Right lung (tissue), 5 donors: ENCODE data around the gene LIX1L. TPM values are rescaled to one million over a fixed set of nuclear protein-coding genes. Genes with fewer than 3 reads are reported as not detected.

ENCODE experiments used
- DNase-seq, 2 donors: peaks; one replicate each; pipeline ENCODE4 v3.0.0-alpha.2; 2013
- polyA plus RNA-seq, 5 donors: library from polyadenylated mRNA; unstranded; fragments of 120-200 nt; gene quantifications; one replicate each; pipeline versions ENCODE4 v1.2.1 to v1.2.3, GENCODE V29; 2013; ENCODE audit warnings: inconsistent platforms in 1 of 5, low replicate concordance in 1 of 5; ENCODE audit not compliant: insufficient read length in 5 of 5, insufficient read depth in 1 of 5

The LIX1L gene
- polyA plus RNA-seq, 5 donors = 36.4 to 45.1 (median 43.7) TPM

DNA sequence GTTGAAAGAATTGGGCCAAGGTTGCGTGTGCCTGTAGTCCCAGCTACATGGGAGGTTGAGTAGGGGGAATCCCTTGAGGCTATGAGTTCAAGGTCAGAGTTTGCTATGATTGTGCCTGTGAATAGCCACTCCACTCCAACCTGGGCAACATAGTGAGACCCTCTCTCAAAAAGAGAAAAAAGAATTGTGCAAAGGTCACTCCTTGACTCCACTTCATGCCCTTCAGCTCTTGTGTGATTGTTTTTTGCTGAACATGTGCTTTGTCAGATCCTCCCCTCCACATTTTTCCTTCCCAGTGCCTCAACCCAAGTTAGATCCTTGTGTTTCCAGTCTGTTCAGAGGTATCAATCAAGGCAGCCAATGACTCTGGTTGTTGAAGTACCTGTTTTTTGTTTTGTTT is 30.1 kb upstream of the LIX1L start:
- no peak for DNase-seq

DNA sequence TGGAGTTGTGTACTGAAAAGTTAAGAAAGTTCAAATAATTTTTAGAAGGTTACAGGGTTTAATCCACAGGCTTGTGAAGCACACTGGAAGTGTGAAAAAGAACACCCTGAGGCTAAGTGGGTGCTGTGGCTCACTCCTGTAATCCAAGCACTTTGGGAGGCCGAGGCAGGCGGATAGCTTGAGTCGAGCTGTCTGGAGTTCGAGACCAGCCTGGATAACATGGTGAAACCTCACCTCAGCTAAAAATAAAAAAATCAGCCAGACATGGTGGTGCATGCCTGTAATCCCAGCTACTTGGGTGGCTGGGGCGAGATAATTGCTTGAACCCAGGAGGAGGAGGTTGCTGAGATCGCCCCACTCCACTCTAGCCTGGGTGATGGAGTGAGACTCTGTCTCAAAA is 28.7 kb upstream of the LIX1L start:
- no peak for DNase-seq

DNA sequence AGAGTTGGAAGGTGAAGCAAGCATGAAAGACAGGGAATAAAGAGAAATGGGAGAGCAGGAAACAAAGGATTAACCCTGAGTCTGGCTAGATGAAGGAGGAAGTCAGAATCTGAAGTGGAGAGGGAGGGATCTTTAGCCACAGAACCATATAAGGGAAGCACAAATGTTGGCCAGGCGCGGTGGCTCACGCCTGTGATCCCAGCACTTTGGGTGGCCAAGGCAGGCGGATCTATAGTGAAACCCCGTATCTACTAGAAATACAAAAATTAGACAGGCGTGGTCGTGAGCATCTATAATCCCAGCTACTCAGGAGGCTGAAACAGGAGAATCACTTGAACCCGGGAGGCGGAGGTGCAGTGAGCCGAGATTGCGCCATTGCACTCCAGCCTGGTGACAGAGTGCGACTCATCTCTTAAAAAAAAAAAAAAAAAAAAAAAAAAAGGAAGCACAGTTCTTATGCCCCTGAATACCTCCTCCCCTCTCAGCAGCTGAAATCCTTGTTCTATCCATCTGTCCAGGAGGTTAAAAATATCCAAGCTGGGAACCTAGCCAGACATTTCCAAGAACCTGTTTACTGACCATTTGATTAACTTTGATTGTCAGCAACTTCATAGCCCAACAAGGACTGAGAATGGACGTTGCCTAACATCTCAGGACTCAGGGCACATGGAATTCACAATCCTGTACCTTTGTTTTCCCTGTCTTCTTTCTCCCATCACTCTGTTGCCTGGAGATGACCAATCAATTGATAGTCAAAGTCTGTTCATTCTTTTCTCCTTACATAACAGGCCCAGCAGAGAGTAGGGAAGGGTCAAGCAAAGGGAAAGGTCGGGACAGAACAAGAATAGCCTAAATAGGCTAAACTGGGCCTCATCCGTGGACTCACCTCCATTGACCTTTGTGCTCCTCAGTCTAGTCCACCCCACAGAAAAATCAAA is 28.0 kb upstream of the LIX1L start:
- DNase-seq = no peak

DNA sequence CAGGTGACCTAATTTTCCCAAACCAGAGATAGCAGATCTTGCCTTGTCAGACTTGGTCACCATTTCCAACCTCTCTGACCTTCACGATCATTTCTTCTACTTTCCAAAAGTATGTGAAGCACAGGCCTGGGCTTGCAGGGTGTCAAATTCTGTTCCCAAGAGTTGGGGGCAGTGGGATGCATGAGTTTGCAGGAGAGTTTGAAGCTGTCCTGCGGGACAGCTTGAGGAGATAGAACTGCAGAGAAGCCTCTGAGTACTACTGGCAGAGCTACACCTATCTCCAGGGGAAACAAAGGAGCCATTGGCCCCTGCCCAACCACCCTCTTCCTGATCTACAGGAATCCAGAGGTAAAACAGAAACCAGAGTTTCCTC is 27.3 kb upstream of the LIX1L start:
- DNase-seq = no peak

DNA sequence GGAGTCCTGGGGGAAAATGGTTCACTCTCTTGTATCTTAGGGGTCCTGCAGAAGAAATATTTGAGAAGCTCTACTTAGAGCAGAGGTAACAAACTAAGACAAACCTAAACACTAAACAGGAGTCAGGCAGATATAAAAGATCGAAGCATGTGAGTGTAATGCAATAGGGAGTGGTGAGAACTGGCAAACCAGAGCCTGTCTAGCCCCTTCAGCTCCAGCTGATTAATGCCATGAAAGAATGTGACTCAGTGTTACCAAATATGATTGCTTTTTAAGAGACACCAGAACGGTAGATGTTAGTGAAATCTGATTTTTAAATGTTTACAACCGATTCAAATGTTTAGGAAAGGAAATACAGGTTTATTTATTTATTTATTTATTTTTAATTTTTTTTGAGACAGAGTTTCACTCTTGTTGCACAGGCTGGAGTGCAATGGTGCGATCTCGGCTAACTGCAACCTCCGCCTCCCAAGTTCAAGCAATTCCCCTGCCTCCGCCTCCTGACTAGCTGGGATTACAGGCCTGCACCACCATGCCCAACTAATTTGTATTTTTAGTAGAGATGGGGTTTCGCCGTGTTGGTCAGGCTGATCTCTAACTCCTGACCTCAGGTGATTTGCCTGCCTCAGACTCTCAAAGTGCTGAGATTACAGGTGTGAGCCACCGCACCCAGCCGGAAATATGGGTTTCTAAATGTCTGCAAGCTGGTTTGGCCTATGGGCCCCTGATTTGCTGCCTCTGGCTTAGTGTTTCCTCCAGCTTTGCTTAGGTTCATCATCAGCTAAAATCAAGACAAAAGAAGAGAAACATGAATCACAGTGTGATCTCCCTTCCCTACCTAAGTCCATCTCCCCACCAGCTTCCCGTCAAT is 26.4 kb upstream of the LIX1L start:
- DNase-seq = no peak

DNA sequence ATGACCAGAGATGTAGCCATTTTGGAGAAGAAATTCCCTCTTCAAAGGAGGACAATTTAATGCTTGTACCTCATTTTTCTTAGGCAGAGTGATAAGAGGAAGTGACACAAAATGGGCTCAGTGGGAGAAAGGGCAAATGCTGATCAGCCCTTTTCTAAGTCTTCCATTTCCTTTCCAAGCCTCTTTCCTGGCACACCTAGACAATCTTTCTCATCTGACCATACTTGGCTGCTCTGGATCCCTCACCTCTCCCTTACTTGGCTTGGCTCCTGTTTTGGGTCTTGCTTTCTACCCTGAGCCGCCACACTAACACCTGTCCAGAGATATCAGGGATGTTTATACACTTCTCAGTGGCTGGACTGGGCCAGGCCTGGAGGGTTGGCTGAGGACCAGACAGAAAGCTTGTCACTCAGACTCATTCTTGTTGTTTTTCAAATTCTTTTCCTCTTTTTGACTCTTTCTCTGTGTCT is 25.4 kb upstream of the LIX1L start:
- no peak for DNase-seq

DNA sequence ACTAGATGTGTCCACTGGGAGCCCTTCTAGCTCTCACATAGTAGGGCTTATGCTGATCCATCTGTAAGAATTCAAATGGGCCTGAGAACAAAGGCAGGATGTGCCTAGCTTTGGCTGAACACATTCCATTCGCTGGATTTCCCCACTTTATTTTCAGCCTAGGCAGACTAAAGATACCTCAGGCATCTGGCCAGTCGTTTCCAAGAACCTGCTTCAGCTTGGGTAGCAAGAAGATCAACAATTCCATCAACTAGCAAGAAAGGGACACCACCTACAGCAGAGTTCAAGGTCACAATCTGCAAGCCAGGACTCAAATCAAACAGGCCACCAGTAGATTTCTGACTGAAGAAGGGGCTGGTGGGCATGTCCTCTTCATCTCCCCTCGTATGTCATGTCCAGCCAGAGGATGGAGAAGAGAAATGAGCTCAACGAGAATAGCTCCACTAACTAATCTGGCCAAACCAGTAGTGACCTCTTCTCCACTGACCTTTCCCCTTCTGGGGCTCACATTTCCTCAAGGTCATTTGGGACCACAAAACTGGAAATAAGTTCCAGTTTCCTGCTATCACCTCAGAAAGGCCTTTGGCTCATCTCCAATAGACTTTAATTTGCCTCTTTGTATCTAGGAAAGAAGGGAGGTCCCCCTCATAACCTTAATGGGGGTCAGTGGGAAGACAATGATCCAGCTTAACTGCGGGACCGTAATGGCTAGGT is 24.4 kb upstream of the LIX1L start:
- DNase-seq = no peak

DNA sequence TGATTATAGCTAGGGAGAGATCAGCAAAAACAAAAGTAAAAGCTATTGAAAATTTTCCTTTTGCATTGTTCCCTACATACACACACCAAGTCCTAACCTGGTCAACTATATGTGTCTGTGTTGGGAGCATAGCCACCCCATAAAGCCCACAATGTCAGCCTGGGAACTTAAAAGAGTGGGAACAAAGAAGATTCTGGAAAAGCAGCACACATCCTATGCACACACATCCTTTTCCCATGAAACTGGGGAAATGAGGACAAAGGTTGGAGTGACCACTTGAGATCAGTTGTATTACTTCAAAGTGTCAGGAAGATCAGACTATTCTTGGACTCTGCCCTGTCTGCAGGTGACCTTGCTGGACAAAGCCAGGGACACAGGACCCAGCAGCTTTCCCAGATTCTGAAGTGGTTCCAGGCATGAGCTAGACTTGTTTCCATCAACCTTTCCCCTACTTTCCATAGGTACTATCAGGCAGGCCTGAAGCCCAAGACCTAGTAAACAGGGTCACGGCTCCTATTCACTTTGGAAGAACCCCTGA is 22.7 kb upstream of the LIX1L start:
- DNase-seq = no peak

DNA sequence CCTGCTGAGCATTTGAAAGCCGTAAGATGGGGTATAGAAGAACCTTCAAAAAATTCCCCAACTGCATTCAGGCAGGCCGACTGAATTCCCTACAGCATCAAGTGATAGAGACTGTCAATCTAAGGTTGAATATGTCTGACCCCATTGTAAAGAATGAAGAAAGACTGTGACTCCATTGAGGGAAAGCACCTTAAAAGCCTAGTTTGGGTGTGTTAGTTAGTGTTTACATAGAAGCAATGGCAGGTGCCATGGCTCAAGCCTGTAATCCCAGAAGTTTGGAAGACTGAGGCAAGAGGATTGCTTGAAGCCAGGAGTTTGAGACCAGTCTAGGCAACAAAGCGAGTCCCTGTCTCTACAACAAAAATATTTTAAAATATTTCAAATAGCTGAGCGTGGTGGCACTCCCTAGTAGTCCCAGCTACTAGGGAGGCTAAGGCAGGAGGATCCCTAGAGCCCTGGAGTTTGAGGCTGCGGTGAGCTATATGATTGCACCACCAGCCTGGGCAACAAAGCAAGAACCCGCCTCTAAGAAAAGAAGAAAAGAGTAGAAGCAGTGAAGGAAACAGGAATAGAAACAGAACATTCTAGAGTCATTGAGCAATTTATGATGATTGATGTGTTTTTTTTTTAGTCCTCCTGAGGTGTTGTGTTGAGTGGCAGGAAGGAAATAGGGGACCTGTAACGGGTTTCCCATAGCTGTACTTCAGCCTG is 22.1 kb upstream of the LIX1L start:
- DNase-seq = no peak

DNA sequence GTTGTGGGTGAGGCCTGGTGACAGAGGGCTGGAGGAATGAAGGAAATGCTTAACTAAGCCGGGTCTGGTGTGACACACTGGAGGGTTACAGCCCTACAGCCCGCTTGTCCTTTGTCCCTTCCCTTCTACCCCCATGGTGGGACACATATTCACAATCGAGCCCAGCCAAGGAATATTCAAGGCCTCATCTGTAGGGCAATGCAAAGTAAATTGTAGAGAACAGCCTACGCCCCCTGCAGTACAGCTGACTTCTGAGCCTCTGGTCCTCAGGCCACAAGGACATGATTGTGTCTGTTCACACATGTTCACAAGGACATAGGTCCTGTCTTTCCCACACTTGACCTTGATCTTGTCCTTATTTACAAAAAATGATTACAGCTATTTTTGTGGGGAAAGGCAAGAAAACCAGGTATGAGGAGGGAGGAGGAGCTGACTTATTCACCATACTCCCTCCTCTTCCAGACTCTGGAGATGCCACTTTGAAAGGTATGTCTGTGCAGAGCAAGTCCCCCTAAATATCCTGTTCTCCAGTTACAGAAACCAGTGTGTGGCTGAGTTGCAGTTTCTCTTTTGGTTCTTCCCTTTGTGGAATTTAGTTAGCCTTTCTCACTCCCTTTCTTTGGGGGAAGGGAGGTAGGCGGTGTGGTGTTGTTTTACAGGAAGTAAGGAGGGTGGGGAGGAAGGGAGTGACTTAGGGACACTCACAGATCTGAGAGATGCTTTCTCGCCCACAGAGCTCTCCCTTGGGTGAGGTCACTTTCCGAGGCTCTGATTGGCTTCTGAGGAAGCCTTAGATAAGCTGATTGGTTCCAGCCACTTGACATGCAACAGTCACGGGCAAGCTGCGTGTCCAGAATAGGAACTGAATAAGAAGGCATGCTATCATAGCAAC is 21.3 kb upstream of the LIX1L start:
- DNase-seq = peak; percentile 95 to 97

DNA sequence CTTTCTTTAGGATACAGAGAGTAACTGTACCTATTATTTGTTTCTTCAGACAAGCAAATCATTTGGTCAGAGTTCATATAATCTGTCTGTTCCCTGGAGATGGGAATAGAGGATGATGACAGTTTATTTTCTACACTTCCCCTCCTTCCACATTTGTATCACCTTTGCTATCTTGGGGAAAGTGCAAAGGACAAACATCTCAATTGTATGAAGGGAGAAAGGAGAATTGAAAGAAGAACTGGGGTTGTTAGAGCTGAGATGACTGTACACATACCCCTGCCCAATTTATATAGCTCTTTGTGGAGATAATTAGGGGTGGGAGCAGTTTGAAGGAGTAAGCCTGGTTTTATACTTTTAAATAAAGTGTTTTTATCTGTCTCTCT is 20.6 kb upstream of the LIX1L start:
- DNase-seq = no peak

DNA sequence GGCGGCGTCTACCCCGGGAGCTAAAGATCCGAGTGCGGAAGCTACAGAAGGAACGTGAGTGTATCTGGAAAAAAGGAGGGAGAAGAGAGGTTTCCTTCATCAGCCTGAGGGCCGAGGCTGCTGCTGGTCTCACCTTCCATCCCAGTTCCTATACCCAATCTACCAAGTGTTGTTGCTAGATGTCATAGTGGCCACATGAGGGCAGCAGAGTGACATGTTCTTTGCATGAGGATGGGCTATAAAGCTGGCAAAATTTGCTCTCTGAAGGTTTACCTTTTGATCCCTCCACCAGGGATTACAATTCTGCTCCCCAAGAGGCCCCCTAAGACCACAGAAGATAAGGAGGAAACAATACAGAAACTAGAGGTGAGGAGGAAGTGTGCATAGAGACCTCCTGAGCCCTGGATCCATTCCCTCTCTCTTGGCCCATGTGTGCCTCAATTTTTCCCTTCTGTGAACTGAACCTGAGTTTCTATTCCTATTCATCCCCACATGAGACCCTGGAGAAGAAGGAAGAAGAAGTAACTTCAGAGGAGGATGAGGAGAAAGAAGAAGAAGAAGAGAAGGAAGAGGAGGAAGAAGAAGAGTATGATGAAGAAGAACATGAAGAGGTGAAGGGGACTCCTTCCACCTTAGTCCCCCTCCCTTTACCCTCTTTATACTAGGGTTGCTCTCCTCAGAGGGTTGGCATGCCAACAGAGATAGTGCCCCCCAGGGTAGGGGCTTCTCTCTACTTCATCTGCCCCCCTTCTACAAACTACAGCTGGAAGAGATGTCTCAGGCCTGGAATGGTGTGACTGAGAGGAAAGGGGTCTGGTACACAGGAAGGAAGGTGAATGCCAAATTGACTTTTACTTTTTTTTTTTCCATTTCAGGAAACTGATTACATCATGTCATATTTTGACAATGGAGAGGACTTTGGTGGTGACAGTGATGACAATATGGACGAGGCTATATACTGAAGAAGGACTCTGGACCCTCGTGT is 20.0 kb upstream of the LIX1L start:
- DNase-seq = peak; percentile 71 to 80

DNA sequence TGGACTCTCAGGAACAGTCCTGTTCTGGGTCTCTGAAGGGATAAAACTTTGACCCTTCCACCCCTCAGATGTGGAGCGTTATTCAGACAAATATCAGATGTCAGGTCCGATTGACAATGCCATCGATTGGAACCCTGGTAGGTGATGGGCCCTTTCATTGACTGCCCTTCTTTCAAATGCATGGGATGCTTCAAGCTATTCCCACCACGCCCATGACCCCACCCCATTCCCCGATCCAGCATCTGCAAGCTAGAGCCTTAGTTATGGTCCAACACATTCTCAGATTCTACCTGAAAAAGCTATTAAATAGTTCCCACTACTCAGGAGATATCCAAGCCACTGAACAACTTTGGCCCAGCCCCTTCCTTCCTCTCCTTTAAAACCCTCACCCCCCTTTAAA is 19.2 kb upstream of the LIX1L start:
- no peak for DNase-seq

DNA sequence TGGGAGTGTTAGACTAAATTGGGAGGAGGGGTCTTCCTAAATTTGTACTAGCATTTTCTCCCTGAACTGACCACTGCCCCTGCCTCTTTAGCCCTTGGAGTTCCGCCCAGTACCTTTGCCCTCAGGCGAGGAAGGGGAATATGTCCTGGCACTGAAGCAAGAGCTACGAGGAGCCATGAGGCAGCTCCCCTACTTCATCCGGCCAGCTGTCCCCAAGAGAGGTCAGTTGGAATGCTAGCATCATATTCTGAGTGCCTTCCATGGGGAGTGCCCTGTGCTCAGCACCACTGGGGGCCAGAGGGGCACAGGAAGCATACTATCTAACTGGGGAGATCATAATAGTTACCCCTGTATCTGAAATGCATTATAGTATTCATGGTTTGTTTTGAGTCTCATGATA is 17.4 kb upstream of the LIX1L start:
- no peak for DNase-seq

DNA sequence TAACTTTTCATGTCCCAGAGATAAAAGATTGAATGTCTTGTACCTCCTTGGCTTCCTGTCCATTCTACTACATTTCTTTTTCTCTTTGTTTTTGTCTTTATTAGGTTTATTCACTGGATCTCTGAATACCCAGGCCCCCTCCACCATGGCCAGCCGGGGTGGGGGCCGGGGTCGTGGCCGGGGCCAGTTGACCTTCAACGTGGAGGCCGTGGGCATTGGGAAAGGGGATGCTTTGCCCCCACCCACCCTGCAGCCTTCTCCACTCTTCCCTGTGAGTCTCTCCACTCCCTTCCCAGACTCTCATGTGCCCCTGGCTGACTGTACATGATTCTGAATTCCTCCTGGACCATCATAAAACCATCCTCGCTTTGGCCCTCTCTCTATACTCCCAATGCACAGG is 16.9 kb upstream of the LIX1L start:
- no peak for DNase-seq

DNA sequence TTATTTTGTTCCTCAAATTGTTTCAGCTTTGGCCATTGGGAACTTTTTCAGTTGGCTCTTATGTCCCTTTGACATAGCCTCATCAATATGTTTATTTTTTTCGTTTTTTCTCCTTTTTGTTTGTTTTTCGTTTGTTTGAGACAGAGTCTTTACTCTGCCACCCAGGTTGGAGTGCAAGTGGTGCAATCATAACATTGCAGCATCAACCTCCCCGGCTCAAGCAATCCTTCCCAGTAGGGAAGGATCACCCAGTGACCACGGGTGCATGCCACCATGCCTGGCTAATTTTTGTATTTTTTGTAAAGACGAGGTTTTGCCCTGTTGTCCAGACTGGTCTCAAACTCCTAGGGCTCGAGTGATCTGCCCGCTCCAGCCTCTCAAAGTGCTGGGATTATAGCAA is 14.8 kb upstream of the LIX1L start:
- DNase-seq = no peak

DNA sequence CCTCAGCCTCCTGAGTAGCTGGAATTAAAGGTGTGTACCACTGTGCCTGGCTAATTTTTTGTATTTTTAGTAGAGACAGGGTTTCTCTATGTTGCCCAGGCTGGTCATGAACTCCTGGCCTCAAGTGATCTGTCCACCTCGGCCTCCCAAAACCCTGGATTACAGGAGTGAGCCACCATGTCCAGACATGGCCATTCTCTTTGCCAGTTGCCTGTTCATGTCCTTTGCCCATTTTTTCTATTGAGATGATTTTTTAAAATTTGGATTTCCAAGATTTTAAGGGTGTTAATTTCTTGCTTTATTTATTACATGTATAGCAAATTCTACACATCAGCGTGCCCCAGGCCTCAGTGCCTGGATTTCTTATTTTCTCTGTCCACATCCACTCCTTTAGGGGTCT is 9.5 kb upstream of the LIX1L start:
- no peak for DNase-seq

DNA sequence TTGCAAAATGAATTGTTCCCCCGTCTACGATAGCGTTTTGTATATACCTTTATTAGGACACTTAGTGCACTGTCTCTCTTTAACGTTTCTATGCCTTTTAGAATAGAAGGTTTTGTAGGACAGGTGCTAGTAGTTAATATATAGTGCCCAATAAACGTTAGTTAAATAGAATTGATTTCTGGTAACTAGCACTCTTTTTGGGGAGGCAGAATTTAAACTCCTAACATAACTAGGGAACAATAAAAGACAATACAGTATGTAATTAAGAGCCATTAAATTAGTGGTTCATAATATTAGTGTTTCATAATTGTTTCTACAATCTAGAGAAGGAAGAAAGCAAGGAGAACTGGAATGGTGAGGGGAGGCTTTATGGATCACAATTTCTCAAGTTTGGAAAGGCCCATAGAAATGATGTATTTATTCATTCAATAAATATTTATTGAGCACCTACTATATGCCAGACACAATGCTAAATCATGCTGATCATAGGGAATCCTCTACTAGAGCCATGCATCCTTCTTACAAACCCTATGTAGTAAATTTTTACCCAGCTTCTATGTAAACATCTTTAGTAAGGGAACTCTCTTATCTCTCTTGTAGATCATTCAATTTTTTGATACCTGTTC is 7.4 kb upstream of the LIX1L start:
- DNase-seq = no peak
